ENCODE measurements around the gene RASSF5.
A peak's percentile ranks its signal among the peaks of the same experiment; 100 is the strongest.

Gene RASSF5

GRCh38 chr1:206596319-206596666, 89.0 kb downstream of the RASSF5 start:
- Histone ChIP-seq H3K36me3 (replicated peaks; ENCODE audit: low read depth, low read length) (peaks cover 66% of the 10 kb centered on the region), H3K9ac (ENCODE audit: low read length) (no peak overlapping the region), H3K9me3 (ENCODE audit: insufficient read depth, low read length) (no peaks in the 10 kb centered on the region), H3K4me2 (ENCODE audit: low read length) (no peak overlapping the region), H3K4me1 (ENCODE audit: low read length) (no peaks in the 10 kb centered on the region), H3K4me3 (ENCODE audit: low read length) (no peak overlapping the region), H2AFZ (ENCODE audit: low read depth, low read length) (no peak overlapping the region), H3K27ac (ENCODE audit: low read length) (no peak overlapping the region), H3K79me2 (ENCODE audit: low read length) (no peaks in the 10 kb centered on the region), H3K27me3 (ENCODE audit: low read depth, low read length) (no peaks in the 10 kb centered on the region), H4K20me1 (ENCODE audit: insufficient read depth, low read length) (no peaks in the 10 kb centered on the region)
- no peak for TF ChIP-seq CTCF (IDR thresholded peaks at IDR 0.05; ENCODE audit: low read depth, low read length)

- no peak overlapping the region for H3K4me3 ChIP-seq (ENCODE audit: low read length)
- H3K36me3 ChIP-seq (replicated peaks; ENCODE audit: low read depth, low read length) = peaks cover 67% of the 10 kb centered on the region
- no peaks in the 10 kb centered on the region for H3K79me2 ChIP-seq (ENCODE audit: low read length)
- H4K20me1 ChIP-seq (ENCODE audit: insufficient read depth, low read length) = no peaks in the 10 kb centered on the region
- no peaks in the 10 kb centered on the region for H3K9me3 ChIP-seq (ENCODE audit: insufficient read depth, low read length)
- TF ChIP-seq CTCF (IDR thresholded peaks at IDR 0.05; ENCODE audit: low read depth, low read length) (no peak), EZH2phosphoT487 (IDR thresholded peaks at IDR 0.05; ENCODE audit: low read depth) (no peak)
- H3K27me3 ChIP-seq (ENCODE audit: low read depth, low read length) = no peaks in the 10 kb centered on the region
- no peak overlapping the region for H2AFZ ChIP-seq (ENCODE audit: low read depth, low read length)
- H3K4me2 ChIP-seq (ENCODE audit: low read length) = no peak overlapping the region
- no peak overlapping the region for H3K27ac ChIP-seq (ENCODE audit: low read length)
- H3K4me1 ChIP-seq (ENCODE audit: low read length) = no peaks in the 10 kb centered on the region
- H3K9ac ChIP-seq (ENCODE audit: low read length) = no peak overlapping the region
These were observed 93.2 kb downstream of the RASSF5 start for GRCh38 chr1:206600527-206600926.

GRCh38 chr1:206604861-206605260, 97.5 kb downstream of the RASSF5 start:
- no peaks in the 10 kb centered on the region for H3K27me3 ChIP-seq (ENCODE audit: low read depth, low read length)
- H3K4me2 ChIP-seq (ENCODE audit: low read length) = no peak overlapping the region
- H3K79me2 ChIP-seq (ENCODE audit: low read length) = no peaks in the 10 kb centered on the region; the same call in 1 of the 2 replicates
- H3K4me1 ChIP-seq (ENCODE audit: low read length) = peaks cover 20% of the 10 kb centered on the region
- no peaks in the 10 kb centered on the region for H3K9me3 ChIP-seq (ENCODE audit: insufficient read depth, low read length)
- H3K9ac ChIP-seq (ENCODE audit: low read length) = no peak overlapping the region
- H3K4me3 ChIP-seq (ENCODE audit: low read length) = no peak overlapping the region
- H4K20me1 ChIP-seq (ENCODE audit: insufficient read depth, low read length) = no peaks in the 10 kb centered on the region
- no peak overlapping the region for H2AFZ ChIP-seq (ENCODE audit: low read depth, low read length)
- H3K36me3 ChIP-seq (replicated peaks; ENCODE audit: low read depth, low read length) = peaks cover 54% of the 10 kb centered on the region
- TF ChIP-seq CTCF (IDR thresholded peaks at IDR 0.05; ENCODE audit: low read depth, low read length) (no peak), EZH2phosphoT487 (IDR thresholded peaks at IDR 0.05; ENCODE audit: low read depth) (no peak)
- H3K27ac ChIP-seq (ENCODE audit: low read length) = no peak overlapping the region

- Histone ChIP-seq H3K9ac (ENCODE audit: low read length) (no peak overlapping the region), H3K4me1 (ENCODE audit: low read length) (peaks cover 35% of the 10 kb centered on the region), H3K4me2 (ENCODE audit: low read length) (no peak overlapping the region), H2AFZ (ENCODE audit: low read depth, low read length) (no peak overlapping the region), H3K27me3 (ENCODE audit: low read depth, low read length) (no peaks in the 10 kb centered on the region), H3K27ac (ENCODE audit: low read length) (no peak overlapping the region), H3K9me3 (ENCODE audit: insufficient read depth, low read length) (no peaks in the 10 kb centered on the region), H3K4me3 (ENCODE audit: low read length) (no peak overlapping the region), H4K20me1 (ENCODE audit: insufficient read depth, low read length) (no peaks in the 10 kb centered on the region), H3K79me2 (ENCODE audit: low read length) (peaks cover 17% of the 10 kb centered on the region), H3K36me3 (replicated peaks; ENCODE audit: low read depth, low read length) (peaks cover 48% of the 10 kb centered on the region)
- TF ChIP-seq EZH2phosphoT487 (IDR thresholded peaks at IDR 0.05; ENCODE audit: low read depth) = no peak
- TF ChIP-seq CTCF (IDR thresholded peaks at IDR 0.05; ENCODE audit: low read depth, low read length) = peak; percentile 51
These were observed 99.5 kb downstream of the RASSF5 start for GRCh38 chr1:206606867-206607266.
